ENCODE data around the gene ZDHHC8. TPM values are rescaled to one million over a fixed set of nuclear protein-coding genes. Genes with fewer than 3 reads are reported as not detected.
"Not testable (repeated sequence)": the region's sequence is repeated elsewhere in the genome, so short reads cannot be mapped to it uniquely, and the experiment has no call there.

The ZDHHC8 gene
- total RNA-seq, 1 donor from 2014 or later: 58.9 TPM

- DNase-seq (ENCODE audit: extremely low read depth, low read depth, low spot score): no peak
Measured at GRCh38 chr22:20156611-20157429, 25.2 kb downstream of the ZDHHC8 start.

GRCh38 chr22:20157430-20158183 lies 26.0 kb downstream of the ZDHHC8 start:
- DNase-seq (ENCODE audit: extremely low read depth, low read depth, low spot score): no peak

GRCh38 chr22:20158391-20159036 lies 26.9 kb downstream of the ZDHHC8 start:
- DNase-seq (ENCODE audit: extremely low read depth, low read depth, low spot score): no peak

- DNase-seq (ENCODE audit: extremely low read depth, low read depth, low spot score): no peak
Measured at GRCh38 chr22:20159076-20159475, 27.5 kb downstream of the ZDHHC8 start.

GRCh38 chr22:20159531-20159930 lies 27.9 kb downstream of the ZDHHC8 start:
- not testable (repeated sequence) for DNase-seq (ENCODE audit: extremely low read depth, low read depth, low spot score)

- DNase-seq (ENCODE audit: extremely low read depth, low read depth, low spot score): no peak
Measured at GRCh38 chr22:20160041-20160440, 28.4 kb downstream of the ZDHHC8 start.

- no peak for DNase-seq (ENCODE audit: extremely low read depth, low read depth, low spot score)
Measured at GRCh38 chr22:20164863-20165262, 33.3 kb downstream of the ZDHHC8 start.

GRCh38 chr22:20165421-20165820 lies 33.8 kb downstream of the ZDHHC8 start:
- no peak for DNase-seq (ENCODE audit: extremely low read depth, low read depth, low spot score)

GRCh38 chr22:20165913-20166312 lies 34.3 kb downstream of the ZDHHC8 start:
- DNase-seq (ENCODE audit: extremely low read depth, low read depth, low spot score): no peak

GRCh38 chr22:20166703-20167102 lies 35.1 kb downstream of the ZDHHC8 start:
- DNase-seq (ENCODE audit: extremely low read depth, low read depth, low spot score): no peak

- DNase-seq (ENCODE audit: extremely low read depth, low read depth, low spot score): no peak
Measured at GRCh38 chr22:20167643-20168322, 36.2 kb downstream of the ZDHHC8 start.

GRCh38 chr22:20169253-20169822 lies 37.7 kb downstream of the ZDHHC8 start:
- DNase-seq (ENCODE audit: extremely low read depth, low read depth, low spot score): no peak

- no peak for DNase-seq (ENCODE audit: extremely low read depth, low read depth, low spot score)
Measured at GRCh38 chr22:20170170-20170569, 38.6 kb downstream of the ZDHHC8 start.

GRCh38 chr22:20171288-20172140 lies 39.9 kb downstream of the ZDHHC8 start:
- DNase-seq (ENCODE audit: extremely low read depth, low read depth, low spot score): no peak

- no peak for DNase-seq (ENCODE audit: extremely low read depth, low read depth, low spot score)
Measured at GRCh38 chr22:20172141-20172613, 40.6 kb downstream of the ZDHHC8 start.

- no peak for DNase-seq (ENCODE audit: extremely low read depth, low read depth, low spot score)
Measured at GRCh38 chr22:20173246-20173645, 41.6 kb downstream of the ZDHHC8 start.

GRCh38 chr22:20173772-20174171 lies 42.2 kb downstream of the ZDHHC8 start:
- DNase-seq (ENCODE audit: extremely low read depth, low read depth, low spot score): no peak

- no peak for DNase-seq (ENCODE audit: extremely low read depth, low read depth, low spot score)
Measured at GRCh38 chr22:20174785-20175596, 43.4 kb downstream of the ZDHHC8 start.

- no peak for DNase-seq (ENCODE audit: extremely low read depth, low read depth, low spot score)
Measured at GRCh38 chr22:20175597-20175900, 43.9 kb downstream of the ZDHHC8 start.

Measured in glomerular endothelial cell (primary cell).